Measurements from ENCODE around the gene R3HDM2.

R3HDM2 gene

GRCh38 chr12:57213058-57213715 lies 217.7 kb downstream of the R3HDM2 start:
- peak; percentile 83 for DNase-seq

DNA sequence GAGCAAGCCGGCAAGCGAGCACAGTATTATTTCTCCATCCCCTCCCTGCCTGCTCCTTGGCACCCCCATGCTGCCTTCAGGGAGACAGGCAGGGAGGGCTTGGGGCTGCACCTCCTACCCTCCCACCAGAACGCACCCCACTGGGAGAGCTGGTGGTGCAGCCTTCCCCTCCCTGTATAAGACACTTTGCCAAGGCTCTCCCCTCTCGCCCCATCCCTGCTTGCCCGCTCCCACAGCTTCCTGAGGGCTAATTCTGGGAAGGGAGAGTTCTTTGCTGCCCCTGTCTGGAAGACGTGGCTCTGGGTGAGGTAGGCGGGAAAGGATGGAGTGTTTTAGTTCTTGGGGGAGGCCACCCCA lies 218.2 kb downstream of the R3HDM2 start:
- no peak for DNase-seq

- DNase-seq, result no peak
Measured at GRCh38 chr12:57211791-57212700, 218.8 kb downstream of the R3HDM2 start.

DNA sequence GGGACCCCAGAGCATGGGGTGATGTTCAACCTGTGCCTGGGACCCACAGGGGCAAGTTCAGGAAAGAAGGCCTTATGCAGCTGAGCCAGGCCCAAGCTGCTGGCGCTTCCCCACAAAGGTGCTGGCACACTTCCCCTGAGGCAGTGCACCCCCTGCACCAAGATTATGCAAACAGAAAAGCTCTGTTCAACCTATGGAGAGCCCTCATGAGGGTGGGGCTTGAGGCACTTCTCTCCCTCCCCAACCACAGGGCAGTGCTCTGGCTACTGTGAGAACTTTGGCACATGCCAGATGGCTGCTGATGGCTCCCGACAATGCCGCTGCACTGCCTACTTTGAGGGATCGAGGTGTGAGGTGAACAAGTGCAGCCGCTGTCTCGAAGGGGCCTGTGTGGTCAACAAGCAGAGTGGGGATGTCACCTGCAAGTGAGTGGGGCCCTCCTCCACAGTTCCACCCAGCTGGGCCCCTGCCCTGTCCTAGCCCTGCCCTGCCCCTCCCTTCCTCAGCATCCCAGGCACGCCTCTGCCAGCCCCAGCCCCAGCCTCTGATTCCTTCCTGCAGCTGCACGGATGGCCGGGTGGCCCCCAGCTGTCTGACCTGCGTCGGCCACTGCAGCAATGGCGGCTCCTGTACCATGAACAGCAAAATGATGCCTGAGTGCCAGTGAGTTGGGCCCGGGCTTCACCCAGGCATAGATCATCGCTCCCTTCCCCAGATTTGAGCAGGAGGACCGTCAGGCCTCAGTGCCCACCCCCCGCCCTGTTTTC lies 219.7 kb downstream of the R3HDM2 start:
- DNase-seq, result no peak

DNA sequence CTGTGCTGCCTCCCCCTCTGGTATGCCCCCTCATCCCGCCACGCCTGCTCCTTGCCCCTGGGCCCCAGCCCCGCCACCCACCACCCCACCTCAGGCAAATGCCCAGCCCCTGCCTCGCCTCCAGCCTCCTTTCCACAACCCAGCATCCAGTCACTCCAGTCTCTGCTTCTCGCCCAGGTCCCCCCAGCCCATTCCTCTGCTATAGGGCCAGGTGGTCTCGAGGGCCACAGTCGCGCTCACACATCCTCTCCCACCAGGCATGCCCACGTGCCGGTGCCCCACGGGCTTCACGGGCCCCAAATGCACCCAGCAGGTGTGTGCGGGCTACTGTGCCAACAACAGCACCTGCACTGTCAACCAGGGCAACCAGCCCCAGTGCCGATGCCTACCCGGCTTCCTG lies 220.4 kb downstream of the R3HDM2 start:
- DNase-seq, result no peak

- no peak for DNase-seq
Measured at GRCh38 chr12:57209916-57210315, 220.9 kb downstream of the R3HDM2 start.

DNA sequence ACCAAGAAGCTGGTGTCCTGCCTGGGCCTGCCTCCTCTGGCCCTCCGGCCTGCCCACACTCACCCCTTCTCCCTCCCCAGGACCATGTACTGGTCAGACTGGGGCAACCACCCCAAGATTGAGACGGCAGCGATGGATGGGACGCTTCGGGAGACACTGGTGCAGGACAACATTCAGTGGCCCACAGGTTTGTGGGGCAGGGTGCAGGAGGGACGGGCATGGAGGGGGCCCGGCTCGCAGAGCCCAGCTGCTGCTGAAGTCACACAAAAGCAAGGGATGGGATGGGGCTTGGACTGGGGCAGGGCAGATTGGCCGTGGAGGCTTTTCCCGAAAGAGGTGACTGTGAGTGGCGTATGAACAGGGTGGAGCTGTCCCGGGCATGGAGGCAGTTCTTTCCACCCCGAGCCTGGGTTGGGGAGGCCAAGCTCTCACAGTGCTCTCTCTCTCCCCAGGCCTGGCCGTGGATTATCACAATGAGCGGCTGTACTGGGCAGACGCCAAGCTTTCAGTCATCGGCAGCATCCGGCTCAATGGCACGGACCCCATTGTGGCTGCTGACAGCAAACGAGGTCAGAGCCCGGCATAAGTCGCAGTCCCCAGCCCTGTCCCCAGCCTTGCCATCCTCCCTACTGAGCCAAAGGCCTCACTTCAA lies 222.1 kb downstream of the R3HDM2 start:
- no peak for DNase-seq

- DNase-seq, result no peak
Measured at GRCh38 chr12:57207731-57208630, 222.9 kb downstream of the R3HDM2 start.

- no peak for DNase-seq
Measured at GRCh38 chr12:57205931-57206330, 224.9 kb downstream of the R3HDM2 start.

- DNase-seq, result no peak
Measured at GRCh38 chr12:57205186-57205585, 225.7 kb downstream of the R3HDM2 start.

DNA sequence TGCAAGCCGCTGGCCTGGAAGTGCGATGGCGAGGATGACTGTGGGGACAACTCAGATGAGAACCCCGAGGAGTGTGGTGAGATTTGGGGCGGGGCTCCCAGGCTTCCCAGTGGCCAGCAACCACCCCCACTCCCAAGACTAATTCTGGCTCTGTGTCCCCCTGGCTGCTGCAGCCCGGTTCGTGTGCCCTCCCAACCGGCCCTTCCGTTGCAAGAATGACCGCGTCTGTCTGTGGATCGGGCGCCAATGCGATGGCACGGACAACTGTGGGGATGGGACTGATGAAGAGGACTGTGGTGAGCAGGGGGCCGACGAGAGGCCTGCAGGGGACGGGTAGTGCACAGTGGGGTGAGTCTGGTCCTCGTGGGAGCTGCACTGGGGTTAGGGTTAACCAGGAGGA lies 226.4 kb downstream of the R3HDM2 start:
- DNase-seq, result no peak

DNA sequence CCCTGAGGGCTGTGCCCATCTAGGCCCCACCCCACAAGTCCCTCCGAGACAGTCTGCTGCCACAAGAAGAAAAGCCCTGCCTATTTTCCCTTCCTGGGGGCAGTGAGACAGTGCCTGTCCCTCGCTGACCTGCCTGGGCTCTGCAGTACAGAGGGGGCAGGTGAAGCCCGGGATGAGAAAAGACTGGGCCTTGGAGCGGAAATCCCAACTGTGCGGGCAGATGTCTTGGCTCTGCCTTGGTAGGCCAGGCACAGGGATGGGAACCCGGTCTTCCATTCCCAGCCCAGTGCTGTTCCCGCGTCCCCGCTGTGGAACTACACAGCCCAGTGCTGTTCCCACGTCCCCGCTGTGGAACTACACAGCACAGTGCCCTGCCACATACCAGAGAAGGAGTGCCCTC lies 227.1 kb downstream of the R3HDM2 start:
- DNase-seq, result no peak
